GM10266 (cell line): ENCODE results near the gene AHRR.

ENCODE experiments used
- DNase-seq: peaks from one replicate; pipeline ENCODE4 v3.0.0; 2012; ENCODE audit errors: extremely low spot score
- CTCF ChIP-seq: IDR thresholded peaks from 2 replicates; pipeline ENCODE4 v1.5.1; 2012; ENCODE audit warnings: mild to moderate bottlenecking, low read depth; ENCODE audit not compliant: control insufficient read depth, insufficient read depth; ENCODE audit errors: missing control alignments

Gene AHRR

GRCh38 chr5:459562-460272 lies 138.2 kb downstream of the AHRR start:
- DNase-seq, result no peak
- TF ChIP-seq CTCF, result no peak

GRCh38 chr5:460273-460625 lies 138.7 kb downstream of the AHRR start:
- DNase-seq, result no peak
- no peak for TF ChIP-seq CTCF

- no peak for DNase-seq
- no peak for TF ChIP-seq CTCF
Measured at GRCh38 chr5:462051-462481, 140.6 kb downstream of the AHRR start.

GRCh38 chr5:463301-463700 lies 141.8 kb downstream of the AHRR start:
- no peak for DNase-seq
- TF ChIP-seq CTCF, result no peak

- no peak for TF ChIP-seq CTCF
- DNase-seq, result no peak
Measured at GRCh38 chr5:463952-464351, 142.4 kb downstream of the AHRR start.

GRCh38 chr5:464446-464842 lies 142.9 kb downstream of the AHRR start:
- no peak for TF ChIP-seq CTCF
- DNase-seq, result no peak

GRCh38 chr5:464843-465590 lies 143.5 kb downstream of the AHRR start:
- no peak for TF ChIP-seq CTCF
- DNase-seq, result no peak
